ENCODE data around the gene NKTR. TPM values are rescaled to one million over a fixed set of nuclear protein-coding genes. Genes with fewer than 3 reads are reported as not detected.

The NKTR gene
- total and polyA plus RNA-seq, 2 of the 13 experiments (the other 11 are each of a cell fraction or from before 2014, with no cell fraction given) = 41.3 to 59.6 TPM

DNA sequence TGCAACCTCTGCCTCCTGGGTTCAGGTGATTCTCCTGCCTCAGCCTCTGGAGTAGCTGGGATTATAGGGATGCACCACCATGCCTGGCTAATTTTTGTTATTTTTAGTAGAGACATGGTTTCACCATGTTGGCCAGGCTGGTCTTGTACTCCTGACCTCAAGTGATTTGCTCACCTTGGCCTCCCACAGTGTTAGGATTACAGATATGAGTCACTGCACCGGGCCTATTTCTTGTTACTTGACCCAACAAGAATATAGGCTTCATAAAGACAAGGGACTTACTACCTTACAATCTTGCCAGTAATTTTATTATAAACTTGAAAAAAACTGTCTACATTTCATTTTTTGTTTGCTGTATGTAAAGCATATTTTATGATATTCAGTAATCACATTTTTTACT lies 31.7 kb downstream of the NKTR start:
- Histone ChIP-seq H3K4me1 (ENCODE audit: insufficient read depth, low read length) (no peaks in the 10 kb centered on the region), H3K36me3 (replicated peaks in 1 of 2; ENCODE audit: control insufficient read depth in 1 of 2, insufficient read depth in 2 of 2, low read length in 2 of 2) (peaks cover 25 to 63% of the 10 kb centered on the region in 2 experiments), H3K27me3 (ENCODE audit: control insufficient read depth in 1 of 2, insufficient read depth in 2 of 2, low read length in 2 of 2) (no peaks in the 10 kb centered on the region), H4K20me1 (ENCODE audit: insufficient read depth, low read length) (no peaks in the 10 kb centered on the region), H2AFZ (ENCODE audit: low read length) (no peak overlapping the region), H3K79me2 (ENCODE audit: insufficient read depth, low read length) (no peaks in the 10 kb centered on the region), H3K9me3 (ENCODE audit: low read length) (no peaks in the 10 kb centered on the region), H3K27ac (ENCODE audit: extremely low read length, insufficient read depth, low read length) (no peak overlapping the region), H3K4me2 (ENCODE audit: low read depth, low read length) (no peak overlapping the region), H3K9ac (ENCODE audit: insufficient read depth, low read depth, low read length) (no peak overlapping the region), H3K4me3 (replicated peaks in 1 of 3; ENCODE audit: insufficient read depth in 1 of 3, low read depth in 2 of 3, low read length in 3 of 3) (no peak overlapping the region)
- ATAC-seq = no peak
- 67% methylated on average over 1 of the region's 1 CpG for WGBS (ENCODE audit: low lambda C conversion rate)
- ChIA-PET CTCF (ENCODE audit: low intra/inter-chr PET ratio, low total read pairs) (no interaction called here), POLR2A (no interaction called here)
- FAIRE-seq = no peak
- no peak for TF ChIP-seq MTA1 (CRISPR knock-in tag; IDR thresholded peaks at IDR 0.05; ENCODE audit: borderline replicate concordance)
- no peak for TF ChIP-seq HOXA7 (CRISPR knock-in tag; IDR thresholded peaks at IDR 0.05)
- TF ChIP-seq HDAC1 (CRISPR knock-in tag; IDR thresholded peaks at IDR 0.05) = no peak
- no peak for TF ChIP-seq SP2 (CRISPR knock-in tag; IDR thresholded peaks at IDR 0.05)
- no peak for TF ChIP-seq NONO (IDR thresholded peaks at IDR 0.05)
- TF ChIP-seq NONO (CRISPR knock-in tag; conservative IDR thresholded peaks at IDR 0.05) = no peak
- TF ChIP-seq BRCA1 (CRISPR knock-in tag; IDR thresholded peaks at IDR 0.05) = no peak
- no peak for TF ChIP-seq NFKBIZ (CRISPR knock-in tag; IDR thresholded peaks at IDR 0.05)
- intact Hi-C loops (cut with micrococcal nuclease; ENCODE audit: unreplicated experiment) = no loop called here
- no peak for DNase-seq (ENCODE audit: low spot score)
- in situ Hi-C loops (cut with HindIII; ENCODE audit: extremely low pct_ligation_motif_present, low pct_unique_long_range_greater_than_20kb) = no loop called here
- no TSS peak for BruUV-seq (replicated peaks)

- 96% methylated on average over 6 of the region's 6 CpGs for WGBS (ENCODE audit: low lambda C conversion rate)
- H3K4me2 ChIP-seq (ENCODE audit: low read depth, low read length) = no peak overlapping the region
- H3K36me3 ChIP-seq (replicated peaks in 1 of 2; ENCODE audit: control insufficient read depth in 1 of 2, insufficient read depth in 2 of 2, low read length in 2 of 2) = peaks cover 31 to 70% of the 10 kb centered on the region in 2 experiments
- H4K20me1 ChIP-seq (ENCODE audit: insufficient read depth, low read length) = no peaks in the 10 kb centered on the region
- no peaks in the 10 kb centered on the region for H3K9me3 ChIP-seq (ENCODE audit: low read length)
- H3K4me1 ChIP-seq (ENCODE audit: insufficient read depth, low read length) = no peaks in the 10 kb centered on the region
- H3K27me3 ChIP-seq (ENCODE audit: control insufficient read depth in 1 of 2, insufficient read depth in 2 of 2, low read length in 2 of 2) = no peaks in the 10 kb centered on the region
- no peak overlapping the region for H3K27ac ChIP-seq (ENCODE audit: extremely low read length, insufficient read depth, low read length)
- ChIA-PET CTCF (ENCODE audit: low intra/inter-chr PET ratio, low total read pairs) (no interaction called here), POLR2A (interaction anchor here (1.9 kb wide), 1 partner anchor 33 kb away, joined by 4 read pairs; the partner anchor contains the start of gene NKTR)
- intact Hi-C loops (cut with micrococcal nuclease; ENCODE audit: unreplicated experiment) (no loop called here), in situ Hi-C loops (cut with HindIII; ENCODE audit: extremely low pct_ligation_motif_present, low pct_unique_long_range_greater_than_20kb) (no loop called here)
- ATAC-seq (no peak), DNase-seq (ENCODE audit: low spot score) (no peak), FAIRE-seq (no peak)
- H3K9ac ChIP-seq (ENCODE audit: insufficient read depth, low read depth, low read length) = no peak overlapping the region
- H3K4me3 ChIP-seq (replicated peaks in 1 of 3; ENCODE audit: insufficient read depth in 1 of 3, low read depth in 2 of 3, low read length in 3 of 3) = no peak overlapping the region
- BruUV-seq (replicated peaks) = no TSS peak
- no peak overlapping the region for H2AFZ ChIP-seq (ENCODE audit: low read length)
- no peaks in the 10 kb centered on the region for H3K79me2 ChIP-seq (ENCODE audit: insufficient read depth, low read length)
- TF ChIP-seq ZNF629 (CRISPR knock-in tag; conservative IDR thresholded peaks at IDR 0.05) (no peak), SALL1 (CRISPR knock-in tag; IDR thresholded peaks at IDR 0.05) (no peak), ZBTB20 (CRISPR knock-in tag; IDR thresholded peaks at IDR 0.05; ENCODE audit: borderline replicate concordance, low read depth) (no peak), SMYD3 (CRISPR knock-in tag; IDR thresholded peaks at IDR 0.05) (no peak), PRDM4 (CRISPR knock-in tag; IDR thresholded peaks at IDR 0.05; ENCODE audit: borderline replicate concordance) (no peak), GLI4 (CRISPR knock-in tag; IDR thresholded peaks at IDR 0.05; ENCODE audit: borderline replicate concordance) (no peak), ZNF576 (CRISPR knock-in tag; IDR thresholded peaks at IDR 0.05) (no peak)
- TF ChIP-seq, protein P1, sequence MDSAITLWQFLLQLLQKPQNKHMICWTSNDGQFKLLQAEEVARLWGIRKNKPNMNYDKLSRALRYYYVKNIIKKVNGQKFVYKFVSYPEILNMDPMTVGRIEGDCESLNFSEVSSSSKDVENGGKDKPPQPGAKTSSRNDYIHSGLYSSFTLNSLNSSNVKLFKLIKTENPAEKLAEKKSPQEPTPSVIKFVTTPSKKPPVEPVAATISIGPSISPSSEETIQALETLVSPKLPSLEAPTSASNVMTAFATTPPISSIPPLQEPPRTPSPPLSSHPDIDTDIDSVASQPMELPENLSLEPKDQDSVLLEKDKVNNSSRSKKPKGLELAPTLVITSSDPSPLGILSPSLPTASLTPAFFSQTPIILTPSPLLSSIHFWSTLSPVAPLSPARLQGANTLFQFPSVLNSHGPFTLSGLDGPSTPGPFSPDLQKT (CRISPR knock-in tag; IDR thresholded peaks at IDR 0.05; ENCODE audit: borderline replicate concordance) = no peak
Observed at GRCh38 chr3:42633544-42633943, 33.1 kb downstream of the NKTR start.
